Activated CD4-positive, CD25-positive, alpha-beta regulatory T cell treated with anti-CD3 and anti-CD28 coated beads, Interleukin-2, amount 50 U/mL, for 72 hours (primary cell): ENCODE results near the gene FMNL1.
"Not testable (repeated sequence)": the region's sequence is repeated elsewhere in the genome, so short reads cannot be mapped to it uniquely, and the experiment has no call there.

Experiments used
- DNase-seq: peaks from one replicate; pipeline ENCODE4 v3.0.0; 2021

The FMNL1 gene

DNA sequence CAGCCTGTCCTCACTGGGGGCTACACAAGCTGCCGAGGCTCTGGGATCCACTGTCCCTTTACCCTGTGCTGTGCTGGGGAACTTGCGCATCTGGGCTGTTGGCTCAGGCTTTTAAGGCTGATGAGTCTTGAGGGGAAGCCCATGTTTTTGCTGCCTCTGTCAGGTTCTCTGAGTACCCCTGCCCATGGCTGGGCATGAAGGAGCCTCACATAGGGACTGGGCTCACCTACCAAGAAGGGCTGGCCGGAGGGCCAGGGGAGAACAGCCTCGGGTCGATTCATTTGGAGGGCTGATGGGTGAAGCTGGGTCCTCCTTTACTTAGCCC is 14.6 kb downstream of the FMNL1 start:
- DNase-seq = no peak

GRCh38 chr17:45237686-45238085 is 16.0 kb downstream of the FMNL1 start:
- no peak for DNase-seq

- DNase-seq = no peak
Observed at GRCh38 chr17:45238155-45238774, 16.6 kb downstream of the FMNL1 start.

- no peak for DNase-seq
Observed at GRCh38 chr17:45240905-45241327, 19.2 kb downstream of the FMNL1 start.

DNA sequence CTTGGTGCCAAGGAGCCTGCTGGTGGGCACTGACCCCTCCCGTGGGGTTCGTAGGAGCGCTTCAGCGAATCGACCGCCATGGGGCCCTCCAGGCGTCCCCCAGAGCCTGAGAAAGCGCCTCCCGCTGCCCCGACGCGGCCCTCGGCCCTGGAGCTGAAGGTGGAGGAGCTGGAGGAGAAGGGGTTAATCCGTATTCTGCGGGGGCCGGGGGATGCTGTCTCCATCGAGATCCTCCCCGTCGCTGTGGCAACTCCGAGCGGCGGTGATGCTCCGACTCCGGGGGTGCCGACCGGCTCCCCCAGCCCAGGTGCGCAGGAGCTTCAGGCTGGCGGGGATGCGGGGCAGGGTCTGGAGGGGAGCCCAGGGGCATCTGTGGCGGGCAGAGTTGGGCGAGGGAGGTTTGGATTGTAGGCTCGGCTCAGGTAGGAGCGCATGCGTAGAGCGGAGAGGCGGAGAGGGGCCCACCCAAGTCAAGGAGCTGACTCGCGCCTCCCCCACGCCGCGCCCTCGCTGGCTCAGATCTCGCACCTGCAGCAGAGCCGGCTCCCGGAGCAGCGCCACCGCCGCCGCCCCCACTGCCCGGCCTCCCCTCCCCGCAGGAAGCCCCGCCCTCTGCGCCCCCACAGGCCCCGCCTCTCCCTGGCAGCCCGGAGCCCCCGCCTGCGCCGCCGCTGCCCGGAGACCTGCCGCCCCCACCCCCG is 19.8 kb downstream of the FMNL1 start:
- no peak for DNase-seq

DNA sequence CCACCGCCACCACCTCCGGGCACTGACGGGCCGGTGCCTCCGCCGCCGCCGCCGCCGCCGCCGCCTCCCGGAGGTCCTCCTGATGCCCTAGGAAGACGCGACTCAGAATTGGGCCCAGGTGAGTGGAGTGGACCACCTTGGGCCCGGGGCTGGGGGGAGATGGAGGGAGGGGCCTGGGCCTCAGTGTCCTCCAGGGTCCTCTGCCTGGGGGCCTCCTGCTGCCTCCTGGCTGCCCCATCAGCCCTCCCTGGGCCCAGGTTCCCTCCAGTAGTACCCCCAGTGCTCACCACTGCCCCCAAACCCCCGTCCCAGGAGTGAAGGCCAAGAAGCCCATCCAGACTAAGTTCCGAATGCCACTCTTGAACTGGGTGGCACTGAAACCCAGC is 20.3 kb downstream of the FMNL1 start:
- no peak for DNase-seq

DNA sequence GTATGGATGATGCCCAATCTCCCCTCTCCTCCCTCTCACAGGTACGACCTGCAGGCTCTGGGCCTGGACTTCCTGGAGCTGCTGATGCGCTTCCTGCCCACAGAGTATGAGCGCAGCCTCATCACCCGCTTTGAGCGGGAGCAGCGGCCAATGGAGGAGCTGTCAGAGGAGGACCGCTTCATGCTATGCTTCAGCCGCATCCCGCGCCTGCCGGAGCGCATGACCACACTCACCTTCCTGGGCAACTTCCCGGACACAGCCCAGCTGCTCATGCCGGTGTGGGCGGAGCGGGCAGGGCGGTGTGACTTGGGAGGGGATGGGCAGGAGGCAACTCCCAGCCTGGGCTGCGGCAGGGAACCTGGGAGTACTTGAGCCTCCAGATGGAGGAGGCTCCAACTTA is 22.1 kb downstream of the FMNL1 start:
- DNase-seq = no peak

DNA sequence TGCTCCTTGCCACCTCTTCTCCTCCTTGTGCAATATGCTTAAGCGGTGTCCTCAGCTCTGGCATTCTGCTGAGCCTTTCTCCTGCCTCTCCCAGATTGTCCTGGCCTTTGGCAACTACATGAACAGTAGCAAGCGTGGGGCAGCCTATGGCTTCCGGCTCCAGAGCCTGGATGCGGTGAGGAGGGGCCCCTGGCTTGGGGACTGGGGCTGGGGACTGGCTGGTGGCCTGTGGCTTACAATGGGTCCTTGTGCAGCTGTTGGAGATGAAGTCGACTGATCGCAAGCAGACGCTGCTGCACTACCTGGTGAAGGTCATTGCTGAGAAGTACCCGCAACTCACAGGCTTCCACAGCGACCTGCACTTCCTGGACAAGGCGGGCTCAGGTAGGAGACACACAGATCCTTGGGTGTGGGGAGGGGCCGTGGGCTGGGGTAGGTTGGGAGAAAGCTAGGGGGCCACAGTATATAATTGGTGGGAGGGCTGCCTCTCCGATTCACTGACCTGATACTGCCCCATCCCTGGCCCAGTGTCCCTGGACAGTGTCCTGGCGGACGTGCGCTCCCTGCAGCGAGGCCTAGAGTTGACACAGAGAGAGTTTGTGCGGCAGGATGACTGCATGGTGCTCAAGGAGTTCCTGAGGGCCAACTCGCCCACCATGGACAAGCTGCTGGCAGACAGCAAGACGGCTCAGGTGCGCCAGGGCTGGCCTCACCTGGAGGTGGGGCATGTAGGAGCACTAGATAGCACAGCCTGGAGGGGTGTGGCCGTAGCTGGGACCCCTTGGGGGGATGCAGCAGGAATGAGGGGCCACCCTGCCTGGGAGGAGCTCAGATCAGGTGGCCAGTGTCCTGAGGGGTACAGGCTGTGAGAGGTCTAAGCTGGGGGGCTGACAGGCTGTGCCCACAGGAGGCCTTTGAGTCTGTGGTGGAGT is 23.3 kb downstream of the FMNL1 start:
- DNase-seq = no peak

DNA sequence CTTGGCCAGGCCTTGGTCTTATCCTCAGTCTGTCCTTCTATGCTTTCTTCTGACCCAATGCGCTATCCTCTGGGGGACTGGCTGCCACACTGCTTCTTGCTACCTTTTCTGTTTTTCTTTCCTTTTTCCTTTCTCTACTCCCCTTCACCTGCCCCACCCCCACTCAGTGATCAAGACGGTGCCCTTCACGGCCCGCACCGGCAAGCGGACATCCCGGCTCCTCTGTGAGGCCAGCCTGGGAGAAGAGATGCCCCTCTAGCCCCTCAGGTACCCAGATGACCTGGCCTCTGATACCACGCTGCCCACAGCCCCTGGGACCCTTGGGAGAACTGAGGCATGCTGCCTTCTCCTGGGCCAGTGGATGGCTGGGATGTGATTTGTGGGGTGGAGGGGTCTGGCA is 24.7 kb downstream of the FMNL1 start:
- no peak for DNase-seq

- no peak for DNase-seq
Observed at GRCh38 chr17:45246861-45247428, 25.3 kb downstream of the FMNL1 start.

DNA sequence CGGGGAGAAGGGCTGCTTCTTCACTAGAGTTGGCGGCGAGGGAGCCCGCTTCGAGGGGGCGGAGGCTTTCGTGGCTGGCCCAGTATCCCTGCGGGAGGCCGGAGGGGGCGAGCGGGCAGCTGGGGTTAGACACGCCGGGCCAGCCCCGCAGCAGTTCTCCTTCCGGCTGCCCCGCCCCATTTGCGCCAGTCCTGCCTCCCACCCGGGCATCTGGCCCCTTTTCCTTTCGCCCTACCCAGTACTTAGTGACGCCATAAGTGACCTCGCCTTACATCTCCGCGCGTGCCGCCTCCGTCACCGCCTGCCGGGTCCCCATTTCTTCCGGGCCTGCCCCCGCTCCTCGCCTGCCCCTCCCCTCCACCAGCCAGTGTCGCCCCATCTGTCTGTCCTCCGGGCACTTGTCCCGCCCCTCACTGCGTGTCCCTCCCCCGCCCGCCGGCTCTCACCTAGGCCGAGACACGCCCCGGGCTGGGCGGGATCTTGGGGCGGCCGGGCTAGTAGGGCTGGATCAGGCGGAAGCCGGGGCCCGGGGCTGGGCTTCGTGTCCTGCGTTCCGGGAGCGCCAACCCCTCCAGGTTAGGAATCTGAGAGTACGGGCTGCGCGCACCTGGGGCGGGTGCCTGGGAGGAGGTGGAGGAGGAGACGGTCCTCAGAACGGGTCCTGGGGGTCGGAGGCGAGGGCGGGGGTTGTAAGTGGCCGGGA is 25.9 kb downstream of the FMNL1 start:
- peak; percentile 94 for DNase-seq

DNA sequence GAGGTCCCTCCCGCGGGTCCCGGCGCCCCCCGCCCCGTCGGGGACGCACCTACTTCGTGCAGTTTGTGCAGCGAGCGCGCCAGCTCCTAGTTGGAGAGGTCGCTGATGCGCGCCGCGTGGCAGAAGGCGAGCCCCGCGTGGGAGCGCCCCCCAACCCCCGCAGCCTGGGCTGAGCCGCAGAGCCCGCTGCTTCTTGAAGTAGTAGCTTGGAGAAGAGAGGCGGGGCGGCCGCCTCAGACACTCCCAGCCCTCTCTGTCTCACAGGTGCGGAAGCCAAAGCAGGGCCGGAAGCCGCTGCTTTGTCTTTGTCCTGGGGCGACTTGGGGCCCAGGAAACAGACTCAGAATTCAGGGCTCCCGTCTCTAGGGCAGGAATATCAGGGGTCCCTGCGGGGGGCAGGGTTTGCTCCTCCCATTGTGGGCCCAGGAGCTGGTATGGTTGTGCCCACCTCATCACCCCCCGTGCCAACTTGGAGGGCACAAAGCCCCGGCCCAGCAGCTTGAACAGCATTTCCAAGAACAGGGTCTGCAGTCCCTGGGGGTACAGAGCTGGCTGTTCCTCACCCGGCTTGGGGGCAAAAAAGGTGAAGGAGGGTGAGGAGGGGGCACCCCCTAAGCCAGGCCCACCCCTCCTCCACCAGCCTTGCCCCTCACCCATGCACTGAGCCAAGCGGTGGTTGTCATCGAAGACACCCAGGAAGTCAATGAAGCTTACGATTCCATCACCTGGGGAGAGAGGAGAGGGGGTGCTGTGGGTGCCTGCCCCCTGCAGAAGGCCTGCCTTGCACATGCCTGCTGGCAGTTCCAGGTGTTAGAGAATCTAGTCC is 26.7 kb downstream of the FMNL1 start:
- peak; percentile 75 for DNase-seq

DNA sequence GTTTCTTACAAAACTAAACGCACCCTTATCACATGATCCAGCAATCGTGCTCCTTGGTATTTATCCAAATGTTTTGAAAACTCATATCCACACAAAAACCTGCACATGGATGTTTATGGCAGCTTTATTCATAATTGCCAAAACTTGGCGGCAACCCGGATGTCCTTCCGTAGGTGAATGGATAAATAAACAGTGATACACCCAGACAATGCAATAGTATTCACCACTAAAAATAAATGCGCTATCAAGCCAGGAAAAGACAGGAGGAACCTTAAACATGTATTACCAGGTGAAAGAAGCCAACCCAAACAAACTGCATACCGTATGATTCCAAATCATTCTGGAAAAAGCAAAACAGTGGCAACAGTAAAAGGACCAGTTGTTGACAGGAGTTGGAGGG is 30.2 kb downstream of the FMNL1 start:
- no peak for DNase-seq

GRCh38 chr17:45253237-45253636 is 31.6 kb downstream of the FMNL1 start:
- DNase-seq = not testable (repeated sequence)

- no peak for DNase-seq
Observed at GRCh38 chr17:45253879-45254278, 32.2 kb downstream of the FMNL1 start.

DNA sequence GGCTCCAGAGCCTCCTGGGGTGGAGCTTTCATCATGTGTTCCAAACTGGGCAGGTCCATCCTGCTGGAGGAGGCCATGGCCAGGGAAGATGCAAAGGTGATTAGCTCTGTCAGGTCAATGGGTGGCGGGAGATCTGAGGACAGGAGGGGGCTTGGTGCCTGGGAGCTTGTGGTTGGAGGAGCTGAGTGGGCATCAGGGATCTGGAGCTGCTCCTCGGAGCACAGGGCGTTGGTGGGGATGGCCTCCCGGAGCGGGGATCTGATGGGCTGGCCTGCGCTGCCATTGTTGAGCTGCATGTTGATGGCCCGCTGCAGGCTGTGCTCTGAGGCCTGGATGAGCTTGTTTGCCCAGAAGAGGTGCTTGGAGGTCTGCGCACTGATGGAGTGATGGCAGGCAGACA is 33.7 kb downstream of the FMNL1 start:
- DNase-seq = no peak

DNA sequence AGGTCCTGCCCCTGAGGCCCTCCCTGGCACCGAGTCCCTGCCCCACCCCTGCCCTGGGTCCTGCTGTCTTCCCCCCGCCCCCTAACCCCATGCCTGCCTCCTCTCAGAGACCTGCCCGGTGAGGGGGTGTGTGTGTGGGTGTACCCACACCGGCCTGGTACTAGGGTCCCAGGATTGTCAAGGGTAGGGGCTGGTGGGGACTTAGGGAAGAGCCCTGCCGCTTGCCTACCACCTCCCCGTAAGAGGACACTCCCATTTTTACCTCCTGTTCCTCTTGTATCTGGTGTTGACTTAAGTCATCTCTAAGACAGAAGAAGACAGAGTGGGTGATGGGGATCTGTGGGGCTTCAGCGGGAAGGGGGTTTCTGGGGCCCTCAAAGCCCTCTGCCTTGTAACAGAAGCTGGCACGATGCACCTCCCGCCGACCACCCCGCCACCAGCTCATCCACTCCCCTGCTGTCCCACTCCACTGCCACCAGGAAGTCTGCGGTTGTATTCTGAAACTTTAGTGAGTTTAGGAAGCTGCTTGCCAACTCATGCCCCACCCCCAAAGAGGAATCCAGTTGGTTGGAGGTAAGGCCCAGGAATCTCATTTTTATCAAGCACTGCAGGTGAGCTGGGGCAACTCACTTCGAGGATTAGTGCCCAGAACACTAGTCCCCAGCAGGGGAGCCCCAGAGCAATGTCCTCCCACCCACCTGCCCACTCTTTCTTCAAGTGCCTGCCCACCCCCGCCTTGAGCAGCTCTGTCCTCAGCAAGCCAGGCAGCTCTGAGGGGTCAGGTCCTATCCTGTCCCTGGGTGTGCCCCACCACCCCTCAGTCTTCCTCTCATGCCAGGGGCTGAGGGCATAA is 34.7 kb downstream of the FMNL1 start:
- DNase-seq = no peak

DNA sequence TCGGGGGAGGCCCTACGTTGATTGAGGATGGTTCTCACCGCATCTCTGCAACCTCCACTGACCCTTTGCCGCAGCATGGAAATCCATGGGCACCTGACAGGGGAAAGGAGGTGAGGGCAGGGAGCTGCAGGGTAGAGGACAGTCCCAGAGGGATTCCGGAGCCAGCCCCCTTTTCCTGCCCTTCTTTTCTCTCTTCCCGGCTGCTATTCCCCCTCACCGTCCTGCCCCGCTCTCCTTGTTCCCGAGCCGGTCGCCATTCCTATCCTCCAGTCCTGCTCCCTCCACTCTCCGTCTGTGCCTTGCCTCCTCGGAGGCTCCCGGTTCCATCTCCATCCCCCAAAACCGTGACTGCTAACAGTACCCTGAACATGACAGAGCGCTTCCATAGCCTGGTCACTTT is 35.4 kb downstream of the FMNL1 start:
- DNase-seq = no peak

DNA sequence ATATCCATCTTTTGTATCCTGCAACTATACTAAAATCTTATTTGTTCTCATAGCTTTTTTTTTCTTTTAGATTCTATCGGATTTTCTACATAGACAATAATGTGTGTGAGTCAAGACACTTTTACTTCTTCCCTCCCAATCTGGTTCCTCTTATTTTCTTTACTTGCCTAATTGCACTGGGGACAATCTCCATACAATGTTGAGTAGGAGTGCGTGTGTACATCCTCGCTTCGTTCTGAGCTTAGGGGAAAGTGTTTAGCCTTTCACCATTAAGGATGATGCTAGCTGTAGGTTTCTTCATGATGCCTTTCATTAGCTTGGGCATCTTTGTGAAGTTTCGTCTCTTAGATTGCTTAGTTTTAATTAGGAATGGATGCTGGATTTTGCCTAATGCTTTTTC is 37.3 kb downstream of the FMNL1 start:
- no peak for DNase-seq

DNA sequence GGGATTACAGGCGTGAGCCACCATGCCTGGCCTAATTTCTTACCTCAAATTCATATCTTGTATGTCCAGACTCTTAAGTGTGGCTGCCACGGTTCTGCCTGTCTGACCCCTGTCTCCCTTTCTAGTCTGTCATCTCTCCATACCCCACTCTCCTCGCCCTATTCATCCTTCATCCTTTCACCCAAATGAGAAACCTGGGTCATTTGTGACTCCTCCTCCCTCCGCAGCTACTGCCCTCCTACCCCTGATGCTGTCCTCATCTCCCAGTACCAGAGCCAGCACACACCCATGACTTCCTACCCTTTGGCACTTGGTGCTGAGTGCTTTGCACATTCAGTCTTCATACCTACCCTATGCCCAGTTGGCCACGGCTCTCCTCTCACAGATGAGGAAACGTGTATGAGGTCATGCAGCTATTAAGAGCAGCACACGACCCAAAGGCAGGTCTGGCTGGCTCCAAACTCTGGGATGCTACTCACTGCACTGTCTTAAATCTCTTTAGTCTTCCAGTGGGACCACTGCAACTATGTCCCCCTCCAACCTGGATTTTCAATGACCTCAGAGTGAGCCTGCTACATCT is 38.6 kb downstream of the FMNL1 start:
- no peak for DNase-seq
